T-helper 1 cell treated with Interleukin-12 subunit alpha and Interleukin-12 subunit beta and Interleukin-4 antibody, amounts not matched to agents 30 ng/mL and 1 ng/mL, for 36 hours (primary cell): ENCODE results near the gene CCL19. TPM values are rescaled to one million over a fixed set of nuclear protein-coding genes. Genes with fewer than 3 reads are reported as not detected.

ENCODE experiments used
- intact Hi-C: fragments of 100-400 bp; cut with micrococcal nuclease; formaldehyde crosslinking; loops from one replicate; pipeline ENCODE4 v1.15.1; 2024
- total RNA-seq: library from RNA; stranded (reverse); gene quantifications from 2 replicates; pipeline ENCODE4 v1.2.3, GENCODE V29; 2022

Gene CCL19
- total RNA-seq, 1 donor from 2014 or later, result not detected

DNA sequence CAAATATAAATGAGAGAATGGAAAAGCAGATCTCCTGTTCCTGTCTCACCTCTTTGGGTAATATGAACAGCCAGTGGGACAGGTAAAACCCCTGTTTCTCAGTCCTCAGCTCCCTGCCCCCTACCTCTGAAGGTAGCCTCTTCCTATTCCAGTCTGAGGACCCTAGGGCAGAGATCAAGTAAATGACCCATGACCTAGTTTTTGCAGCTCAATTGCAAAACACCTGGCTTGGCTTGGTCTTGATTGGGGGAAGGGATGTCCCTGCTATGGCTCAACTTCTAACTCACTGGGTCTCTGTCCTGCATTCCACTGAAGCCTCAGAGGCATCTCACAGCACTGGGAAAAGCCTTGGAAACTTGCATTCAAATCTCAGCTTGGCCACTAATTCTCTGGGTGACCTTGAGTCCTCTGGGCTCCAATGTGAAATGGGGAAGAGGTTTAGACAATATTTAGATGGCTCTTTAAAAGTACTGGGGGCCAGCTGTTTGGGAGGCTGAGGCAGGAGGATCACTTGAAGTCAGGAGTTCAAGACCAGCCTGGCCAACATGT lies 46.2 kb downstream of the CCL19 start:
- intact Hi-C loops, result loop anchor here (10.0 kb wide), 1 partner anchor 1760 kb away; the partner anchor contains the start of gene RNF38

GRCh38 chr9:34642679-34643078 lies 48.4 kb downstream of the CCL19 start:
- intact Hi-C loops, result loop anchor here (10.0 kb wide), 1 partner anchor 1762 kb away; the partner anchor contains the start of gene RNF38

Other genes with a start within 250 kb of the CCL19 start
- 16.6 and 19.0 TPM in 2 replicates for gene FAM219A, start 232.7 kb downstream of the CCL19 start, total RNA-seq
- not detected in 2 replicates for gene DNAI1, start 232.5 kb downstream of the CCL19 start, total RNA-seq
- 0.20 TPM in 1 of 2 replicates, not detected in the other for gene ENHO, start 168.3 kb downstream of the CCL19 start, total RNA-seq
- not detected in 2 replicates for gene CNTFR, start 101.6 kb downstream of the CCL19 start, total RNA-seq
- gene RPP25L, start 79.2 kb downstream of the CCL19 start, total RNA-seq, result 21.0 and 22.2 TPM in 2 replicates
- gene DCTN3, start 70.8 kb downstream of the CCL19 start, total RNA-seq, result 108 and 115 TPM in 2 replicates
- 0.49 TPM in 1 of 2 replicates, not detected in the other for gene ARID3C, start 62.2 kb downstream of the CCL19 start, total RNA-seq
- 63.0 and 64.1 TPM in 2 replicates for gene SIGMAR1, start 53.5 kb downstream of the CCL19 start, total RNA-seq
- gene GALT, start 44.6 kb downstream of the CCL19 start, total RNA-seq, result 108 and 110 TPM in 2 replicates
- gene IL11RA, start 39.1 kb downstream of the CCL19 start, total RNA-seq, result 64.5 and 64.8 TPM in 2 replicates
- gene CCL27, start 28.6 kb downstream of the CCL19 start, total RNA-seq, result 0.39 TPM in 1 of 2 replicates, not detected in the other
- not detected in 2 replicates for gene CCL21, start 18.9 kb upstream of the CCL19 start, total RNA-seq